Stimulated activated CD4-positive, alpha-beta T cell treated with anti-CD3 and anti-CD28 coated beads, Interleukin-12 subunit alpha, Interleukin-12 subunit beta, amount 100 ng/mL, for 24 hours (primary cell): ENCODE results near the gene WWTR1.

Experiments
- DNase-seq, 2 experiments: peaks; one replicate each; pipeline ENCODE4 v3.0.0-alpha.2; 2020; ENCODE audit warnings: low read depth in 2 of 2

Gene WWTR1

DNA sequence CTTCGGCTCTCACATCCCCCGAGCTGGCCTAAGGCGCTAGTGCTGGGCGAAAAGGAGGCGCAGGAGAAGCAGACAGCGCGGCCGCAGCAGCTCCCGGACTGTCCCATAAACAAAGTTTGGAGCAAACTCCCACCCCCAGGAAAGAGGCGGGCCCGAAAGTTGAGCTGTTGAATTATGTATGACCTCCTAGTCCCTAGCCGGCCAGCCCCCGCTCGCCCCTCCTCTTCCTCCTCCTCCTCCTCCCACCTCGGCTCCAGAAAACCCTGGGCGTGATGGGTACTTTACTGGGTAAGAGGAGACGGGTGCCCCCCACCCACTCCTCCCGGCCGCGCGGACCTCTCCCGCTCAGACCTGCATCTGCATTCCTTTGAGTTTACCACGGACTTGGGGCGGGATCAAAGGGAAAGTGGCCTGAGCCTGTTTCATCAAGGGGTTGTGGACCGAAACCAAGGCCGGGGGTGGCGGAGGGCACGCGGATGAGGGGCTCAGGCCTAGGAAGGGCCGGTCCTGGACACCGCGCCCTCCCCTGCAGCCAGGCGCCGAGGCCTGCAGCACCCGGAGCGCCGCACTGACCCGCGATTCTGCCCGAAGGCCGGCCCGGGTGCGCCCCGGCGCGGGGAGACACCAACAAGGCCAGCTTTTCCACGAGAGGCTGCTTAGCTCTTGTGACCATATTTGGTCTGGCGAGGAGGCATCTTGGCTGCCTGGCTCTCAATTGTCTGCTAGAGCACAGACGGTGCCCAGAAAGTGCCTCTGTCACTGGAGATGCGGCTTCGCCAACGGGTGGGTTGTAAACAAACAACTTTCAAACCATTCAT lies at the start of gene WWTR1:
WWTR1 (minus strand) TSS at position 100 of the 818 bp plus-strand sequence. CDS start 719 bp downstream, outside the sequence.
- DNase-seq = peak in 1 of 2 experiments; percentile 40

DNA sequence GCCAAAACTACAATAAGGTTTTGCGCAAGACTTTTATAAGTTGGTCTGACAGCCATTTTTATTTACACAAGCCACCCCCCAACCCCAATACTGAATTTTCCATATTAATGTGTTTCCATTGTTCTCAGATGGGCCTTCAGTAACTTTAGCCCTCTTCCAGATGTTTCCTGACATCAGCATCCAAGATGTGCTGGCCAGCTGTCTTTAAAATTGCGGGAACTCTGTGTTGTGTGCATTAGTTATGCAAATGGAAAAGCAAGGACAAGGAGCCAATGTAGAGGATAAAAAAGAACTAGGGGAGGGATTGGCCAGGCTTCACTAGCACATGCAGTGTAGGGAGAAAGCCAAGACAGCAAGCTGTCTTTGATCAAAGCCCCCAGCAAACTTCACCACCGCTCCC lies 49.1 kb upstream of the WWTR1 start:
- no peak for DNase-seq

DNA sequence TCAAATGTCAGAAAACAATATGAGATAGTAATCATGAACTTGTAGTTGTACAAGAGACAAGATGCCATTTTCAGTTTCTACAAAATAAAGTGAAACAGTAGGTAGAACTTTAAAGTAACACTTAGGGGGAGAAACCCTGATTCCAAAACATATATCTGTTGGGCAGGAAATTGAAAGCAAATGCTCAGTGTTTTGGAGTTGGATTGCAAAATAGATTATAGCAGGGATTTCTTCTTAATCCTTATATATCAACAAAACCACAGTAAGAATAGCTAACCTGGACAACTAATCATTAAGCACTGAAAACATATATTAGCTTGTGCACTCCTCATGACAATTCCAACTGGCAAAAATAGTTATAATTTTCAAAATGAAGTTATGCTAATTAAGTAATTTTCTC lies 47.6 kb upstream of the WWTR1 start:
- no peak for DNase-seq

GRCh38 chr3:149703466-149703865 lies 45.6 kb upstream of the WWTR1 start:
- no peak for DNase-seq

GRCh38 chr3:149702691-149703441 lies 45.0 kb upstream of the WWTR1 start:
- DNase-seq = no peak

- DNase-seq = no peak
These were observed 44.1 kb upstream of the WWTR1 start for GRCh38 chr3:149701977-149702350.

DNA sequence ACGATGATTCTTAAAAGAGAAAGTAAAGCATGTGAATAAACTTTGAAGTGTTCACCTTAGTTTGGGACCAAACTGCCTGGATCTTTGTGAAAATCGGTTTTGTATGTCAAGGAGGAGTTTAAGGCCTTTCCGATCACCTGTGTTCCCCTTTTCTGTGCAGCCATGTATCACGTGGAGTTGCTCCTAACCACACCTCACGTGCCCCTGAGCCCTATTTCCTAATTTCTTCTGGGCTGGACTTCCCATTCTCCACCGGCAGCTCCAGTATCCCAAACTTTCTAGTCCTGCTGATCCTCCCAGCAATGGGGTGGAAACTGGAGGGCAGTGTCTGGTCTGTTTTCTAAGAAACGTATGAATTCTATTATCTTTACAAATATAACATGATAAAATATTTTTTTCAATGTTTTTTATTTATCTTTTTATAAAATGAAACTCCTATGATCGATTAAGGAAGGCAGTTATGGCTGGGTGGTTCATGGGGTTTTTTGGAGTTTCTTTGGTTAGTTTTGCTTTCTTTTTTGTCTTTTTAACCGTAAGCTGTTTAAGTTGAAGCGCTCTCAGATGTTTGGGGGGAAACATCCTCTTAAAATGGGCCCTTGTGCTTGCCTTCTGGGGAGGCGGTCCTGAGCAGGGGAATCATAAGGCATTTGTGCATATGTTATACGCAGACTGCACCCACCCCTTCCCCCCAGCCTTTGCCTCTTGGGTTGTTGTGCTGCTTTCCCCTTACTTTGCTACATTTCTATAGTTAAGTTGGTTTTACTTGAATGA lies 43.6 kb upstream of the WWTR1 start:
- DNase-seq = no peak

DNA sequence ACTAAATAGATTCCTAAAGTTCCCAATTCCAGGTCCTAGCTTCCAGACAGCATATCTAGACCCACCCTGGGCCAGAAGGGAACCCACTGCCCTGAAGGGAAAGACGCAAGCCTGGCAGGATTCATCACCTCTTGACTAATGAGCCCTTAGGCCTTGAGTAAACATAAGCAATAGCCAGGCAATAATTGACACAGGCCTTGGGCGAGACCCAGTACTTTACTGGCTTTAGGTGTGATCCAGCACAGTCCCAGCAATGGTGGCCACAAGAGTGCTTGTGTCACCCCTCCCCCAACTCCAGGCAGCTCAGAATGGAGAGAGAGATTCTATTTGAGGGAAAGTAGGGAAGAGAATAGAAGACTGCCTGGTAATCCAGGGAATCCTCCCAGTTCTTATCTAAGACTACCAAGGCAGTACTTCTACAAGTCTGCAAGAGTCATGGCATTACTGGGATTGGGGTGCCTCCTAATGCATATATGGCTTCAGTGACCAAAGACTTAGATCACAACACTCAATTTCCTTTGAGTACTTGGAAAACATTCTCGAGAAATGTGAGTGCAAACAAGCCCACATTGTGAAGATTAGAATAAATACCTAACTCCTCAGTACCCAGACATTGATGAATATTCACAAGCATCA lies 30.4 kb upstream of the WWTR1 start:
- no peak for DNase-seq

DNA sequence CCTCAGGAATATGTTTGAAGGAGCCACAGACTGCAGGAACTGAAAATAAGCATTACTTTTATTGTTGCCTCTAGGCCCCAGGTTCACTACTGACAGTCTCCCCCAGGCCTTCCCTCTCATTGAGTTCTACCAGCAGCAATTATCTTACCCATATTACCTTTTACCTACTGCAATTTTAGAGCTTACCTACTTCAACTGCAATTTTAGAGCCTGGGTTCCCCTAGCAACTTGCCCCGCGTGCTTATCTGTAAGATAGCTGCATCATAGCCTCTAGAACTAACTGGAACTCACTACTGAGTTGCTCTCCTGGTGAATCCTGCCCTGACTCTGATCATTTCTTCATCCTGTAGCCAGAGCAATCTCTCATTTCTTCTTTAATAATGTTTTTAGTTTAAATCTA lies 29.2 kb upstream of the WWTR1 start:
- DNase-seq = no peak

GRCh38 chr3:149678351-149678950 lies 20.6 kb upstream of the WWTR1 start:
- no peak for DNase-seq

DNA sequence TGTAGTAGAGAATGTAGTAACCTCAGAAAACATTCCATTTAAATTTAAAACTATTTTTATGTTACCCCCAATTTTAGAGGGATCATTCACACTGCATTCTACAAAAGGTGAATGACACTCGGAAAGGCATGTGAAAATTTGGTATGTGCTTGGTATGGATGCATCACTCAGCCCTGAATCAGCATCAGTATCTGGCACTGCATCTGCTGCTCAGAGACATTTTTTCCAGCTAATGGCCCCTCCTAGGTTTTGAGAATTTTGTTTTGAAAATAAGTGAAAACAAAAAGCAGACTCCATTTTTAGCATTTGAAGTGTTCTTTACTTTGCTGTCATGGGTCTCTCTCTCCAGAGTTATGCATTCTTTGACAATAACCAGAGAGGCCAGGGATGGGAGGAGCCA lies 15.6 kb upstream of the WWTR1 start:
- DNase-seq = no peak

DNA sequence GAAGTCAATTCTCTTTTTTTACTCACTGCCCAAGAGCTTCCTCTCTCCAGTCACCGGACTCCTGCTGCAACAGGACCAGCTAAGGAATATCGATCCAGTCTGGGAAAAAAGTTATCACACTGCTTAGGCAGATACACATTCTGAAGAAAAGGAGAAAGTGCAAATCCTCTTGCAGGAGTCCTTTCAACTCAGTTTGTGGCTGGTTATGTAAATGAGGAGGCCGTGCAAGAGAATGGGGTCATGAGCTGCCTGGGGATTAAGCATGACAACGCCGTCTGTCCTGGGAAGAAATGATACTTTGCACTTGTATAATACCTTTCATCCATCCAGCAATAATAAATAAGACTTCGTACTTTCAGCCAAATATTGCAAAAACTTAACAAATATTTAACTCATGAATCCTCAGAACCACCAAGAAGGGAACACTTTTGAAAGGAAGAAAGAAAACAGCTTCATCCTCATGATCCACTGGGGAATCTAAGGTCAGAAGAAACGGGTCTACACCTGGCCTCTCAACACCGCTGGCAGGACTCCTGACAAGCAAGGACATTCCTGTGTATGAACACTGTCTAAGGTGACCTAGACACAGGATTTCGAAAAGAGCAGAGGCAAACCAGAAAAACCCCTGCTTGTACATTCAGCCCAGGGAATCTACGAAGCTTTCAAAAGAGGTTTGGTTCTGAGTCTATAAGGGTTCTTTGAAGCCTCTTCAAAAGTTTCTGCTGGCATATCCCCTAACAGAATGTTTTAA lies 13.1 kb upstream of the WWTR1 start:
- DNase-seq = no peak

DNA sequence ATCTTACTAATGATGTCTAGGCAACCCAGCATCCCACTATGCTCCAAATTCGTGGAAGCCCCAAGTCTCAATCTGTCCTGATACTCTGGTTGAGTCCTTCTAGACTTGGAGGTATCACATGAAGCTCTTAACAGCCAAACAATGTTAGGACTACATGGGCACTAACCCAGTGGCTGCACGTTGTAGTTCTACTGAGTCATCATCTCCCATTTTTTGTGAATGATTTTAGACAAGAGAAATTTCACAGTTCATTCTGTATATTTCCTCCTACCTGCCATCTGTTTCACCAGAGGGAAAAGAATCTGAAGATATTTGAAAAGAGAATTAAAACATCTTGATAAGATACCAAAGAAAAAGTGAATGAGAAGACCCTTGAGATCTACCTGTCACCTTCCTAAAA lies 9.8 kb upstream of the WWTR1 start:
- DNase-seq = no peak

DNA sequence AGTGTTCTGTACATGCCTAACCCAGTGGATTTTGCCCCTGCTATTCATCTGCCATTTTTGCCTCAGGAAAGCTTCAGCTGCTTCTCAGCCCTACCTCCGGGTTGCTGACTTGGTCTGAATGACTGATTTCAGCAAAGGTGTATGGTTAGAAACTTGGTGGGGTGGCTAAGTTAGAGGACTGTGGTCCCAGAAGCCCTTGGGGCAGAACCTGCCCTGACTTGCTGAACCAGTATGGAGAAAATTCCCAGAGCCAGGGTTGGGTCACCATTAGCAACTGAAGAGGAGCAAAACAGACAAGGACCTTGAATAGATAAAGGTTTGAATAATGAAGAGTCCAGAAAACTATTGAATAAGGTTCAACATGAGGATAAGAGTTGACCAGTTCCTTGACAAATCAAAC lies 6.1 kb upstream of the WWTR1 start:
- DNase-seq = no peak

GRCh38 chr3:149662240-149662887 lies 4.5 kb upstream of the WWTR1 start:
- no peak for DNase-seq

- DNase-seq = no peak
These were observed 2.6 kb upstream of the WWTR1 start for GRCh38 chr3:149660462-149660861.

DNA sequence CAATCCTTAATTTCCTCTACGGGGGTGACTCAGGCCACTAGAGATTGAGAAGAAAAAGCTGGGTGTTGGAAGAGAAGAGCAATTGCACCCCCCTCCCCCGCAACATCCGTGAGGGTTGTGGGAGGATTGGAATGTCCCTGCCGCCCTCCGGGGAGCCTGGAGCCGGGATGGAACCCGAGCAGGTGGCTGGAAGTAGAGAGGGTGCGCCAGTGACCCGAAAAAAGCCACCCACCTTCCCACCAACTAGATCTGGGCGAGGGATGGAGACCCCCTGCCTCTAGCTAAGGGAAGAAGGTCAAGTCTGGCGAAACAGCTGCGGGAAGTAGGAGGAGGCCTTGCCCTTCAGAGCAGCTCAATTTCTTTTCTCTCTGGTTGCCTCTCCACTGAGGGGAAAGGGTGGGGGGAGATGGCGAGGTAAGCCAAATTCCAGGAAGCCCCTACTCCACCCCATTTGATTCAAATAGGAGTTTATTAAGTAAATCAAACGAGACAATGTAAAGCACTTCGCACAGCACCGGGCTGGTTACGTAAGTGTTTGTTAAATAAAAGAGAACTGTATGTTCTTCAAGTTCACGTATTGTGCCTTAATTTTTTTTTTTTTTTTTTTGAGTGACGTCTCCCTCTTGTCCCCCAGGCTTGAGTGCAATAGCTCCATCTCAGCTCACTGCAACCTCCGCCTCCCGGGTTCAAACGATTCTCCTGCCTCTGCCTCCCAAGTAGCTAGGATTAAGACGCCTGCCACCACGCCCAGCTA lies 1.1 kb upstream of the WWTR1 start:
- DNase-seq = no peak

GRCh38 chr3:149657321-149657925 lies 402 bp downstream of the WWTR1 start:
- peak in 1 of 2 experiments; percentile 2 for DNase-seq
